A673 (cell line): ENCODE data around the gene DHX38. TPM values are rescaled to one million over a fixed set of nuclear protein-coding genes. Genes with fewer than 3 reads are reported as not detected.

Experiments used
- BruUV-seq: library from RNA; stranded (reverse); fragments of 400-500 nt; replicated peaks from 2 replicates; lab custom pipeline; 2021; lab: Mats Ljungman, UMichigan
- CTCF ChIA-PET: fragments of 300-600 bp; sonication (Branson Sonifier 250); formaldehyde crosslinking; loops from one replicate; lab custom pipeline; 2022; ENCODE audit warnings: antibody characterized with exemption; lab: Charles Lee
- POLR2A ChIA-PET: fragments of 300-600 bp; sonication (Branson Sonifier 250); formaldehyde crosslinking; loops from one replicate; lab custom pipeline; 2022; ENCODE audit warnings: antibody characterized with exemption; ENCODE audit not compliant: low non-redundant PET; lab: Charles Lee
- DNase-seq: peaks from one replicate; pipeline ENCODE4 v3.0.0-alpha.2; 2015; ENCODE audit warnings: low spot score
- H3K27ac ChIP-seq: fragments of 200-600 bp; sonication (generic); 2 replicates; pipeline ENCODE4 v1.5.1; 2016; ENCODE audit warnings: mixed run types, low read depth, mild to moderate bottlenecking, mixed read lengths, antibody characterized with exemption, low read length; ENCODE audit not compliant: poor library complexity, severe bottlenecking
- H3K27me3 ChIP-seq: fragments of 200-600 bp; sonication (generic); replicated peaks from 2 replicates; pipeline ENCODE4 v1.6.1; 2017; ENCODE audit warnings: mixed run types, low read depth, mild to moderate bottlenecking, mixed read lengths, antibody characterized with exemption, low read length; ENCODE audit not compliant: insufficient read depth, poor library complexity
- H3K36me3 ChIP-seq: fragments of 200-600 bp; sonication (generic); 2 replicates; pipeline ENCODE4 v1.6.1; 2016; ENCODE audit warnings: mixed run types, mild to moderate bottlenecking, mixed read lengths, antibody characterized with exemption, low read length; ENCODE audit not compliant: insufficient read depth, poor library complexity, severe bottlenecking
- H3K4me1 ChIP-seq: fragments of 200-600 bp; sonication (generic); 2 replicates; pipeline ENCODE4 v1.6.1; 2017; ENCODE audit warnings: mixed run types, mild to moderate bottlenecking, mixed read lengths, antibody characterized with exemption, low read length; ENCODE audit not compliant: insufficient read depth, poor library complexity, severe bottlenecking
- H3K4me3 ChIP-seq: fragments of 200-600 bp; sonication (generic); 2 replicates; pipeline ENCODE4 v1.5.1; 2016; ENCODE audit warnings: low read depth, mixed run types, mild to moderate bottlenecking, mixed read lengths, low read length; ENCODE audit not compliant: poor library complexity, severe bottlenecking
- H3K9me3 ChIP-seq: fragments of 200-600 bp; sonication (generic); 2 replicates; pipeline ENCODE4 v1.6.1; 2016; ENCODE audit warnings: mixed run types, low read depth, mild to moderate bottlenecking, mixed read lengths, antibody characterized with exemption, low read length; ENCODE audit not compliant: poor library complexity, severe bottlenecking
- EZH2 ChIP-seq: fragments of 200-600 bp; sonication (generic); IDR thresholded peaks from 2 replicates; pipeline ENCODE4 v1.6.1; 2017; ENCODE audit warnings: borderline replicate concordance, low read depth, mild to moderate bottlenecking, mixed read lengths, antibody characterized with exemption, low read length; ENCODE audit not compliant: poor library complexity, severe bottlenecking
- intact Hi-C: fragments of 100-400 bp; cut with micrococcal nuclease; formaldehyde crosslinking; loops from one replicate; pipeline ENCODE4 v1.10.0; 2022; ENCODE audit not compliant: unreplicated experiment
- total RNA-seq: library from RNA; stranded (reverse); gene quantifications from 2 replicates; pipeline ENCODE4 v1.2.3, GENCODE V29; 2021
- TF ChIP-seq, protein P1 (sequence below): fragments of 300-800, 200-600 bp; sonication (generic); conservative IDR thresholded peaks from 2 replicates; pipeline ENCODE4 v1.5.1; 2017; ENCODE audit warnings: low read depth, mild to moderate bottlenecking, antibody characterized with exemption, low read length, moderate library complexity, mixed read lengths

Gene DHX38
- total RNA-seq, 1 experiment from 2014 or later = 91.0 TPM

DNA sequence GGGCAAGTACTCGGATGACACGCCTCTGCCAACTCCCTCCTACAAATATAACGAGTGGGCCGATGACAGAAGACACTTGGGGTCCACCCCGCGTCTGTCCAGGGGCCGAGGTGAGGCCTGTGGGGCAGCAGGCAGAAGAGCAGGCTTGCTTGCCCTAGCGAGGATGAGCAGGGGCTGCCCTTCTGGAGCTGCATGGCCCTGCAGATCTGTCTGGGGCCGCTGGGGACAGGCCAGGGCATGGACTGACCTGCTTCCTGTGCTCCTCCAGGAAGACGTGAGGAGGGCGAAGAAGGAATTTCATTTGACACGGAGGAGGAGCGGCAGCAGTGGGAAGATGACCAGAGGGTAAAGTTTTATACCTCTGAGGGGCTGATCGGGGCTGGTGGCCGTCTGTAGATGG, 5.3 kb downstream of the DHX38 start:
- Histone ChIP-seq H3K4me1 (peaks cover 8% of the 10 kb centered on the region), H3K4me3 (no peak overlapping the region), H3K27ac (no peak overlapping the region), H3K9me3 (no peaks in the 10 kb centered on the region), H3K27me3 (no peaks in the 10 kb centered on the region), H3K36me3 (peaks cover 73% of the 10 kb centered on the region)
- intact Hi-C loops = no loop called here
- no TSS peak for BruUV-seq
- POLR2A ChIA-PET = no interaction called here
- no peak for DNase-seq
- CTCF ChIA-PET = no interaction called here
- TF ChIP-seq, protein P1, sequence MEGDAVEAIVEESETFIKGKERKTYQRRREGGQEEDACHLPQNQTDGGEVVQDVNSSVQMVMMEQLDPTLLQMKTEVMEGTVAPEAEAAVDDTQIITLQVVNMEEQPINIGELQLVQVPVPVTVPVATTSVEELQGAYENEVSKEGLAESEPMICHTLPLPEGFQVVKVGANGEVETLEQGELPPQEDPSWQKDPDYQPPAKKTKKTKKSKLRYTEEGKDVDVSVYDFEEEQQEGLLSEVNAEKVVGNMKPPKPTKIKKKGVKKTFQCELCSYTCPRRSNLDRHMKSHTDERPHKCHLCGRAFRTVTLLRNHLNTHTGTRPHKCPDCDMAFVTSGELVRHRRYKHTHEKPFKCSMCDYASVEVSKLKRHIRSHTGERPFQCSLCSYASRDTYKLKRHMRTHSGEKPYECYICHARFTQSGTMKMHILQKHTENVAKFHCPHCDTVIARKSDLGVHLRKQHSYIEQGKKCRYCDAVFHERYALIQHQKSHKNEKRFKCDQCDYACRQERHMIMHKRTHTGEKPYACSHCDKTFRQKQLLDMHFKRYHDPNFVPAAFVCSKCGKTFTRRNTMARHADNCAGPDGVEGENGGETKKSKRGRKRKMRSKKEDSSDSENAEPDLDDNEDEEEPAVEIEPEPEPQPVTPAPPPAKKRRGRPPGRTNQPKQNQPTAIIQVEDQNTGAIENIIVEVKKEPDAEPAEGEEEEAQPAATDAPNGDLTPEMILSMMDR = no peak
- TF ChIP-seq EZH2 = no peak

DNA sequence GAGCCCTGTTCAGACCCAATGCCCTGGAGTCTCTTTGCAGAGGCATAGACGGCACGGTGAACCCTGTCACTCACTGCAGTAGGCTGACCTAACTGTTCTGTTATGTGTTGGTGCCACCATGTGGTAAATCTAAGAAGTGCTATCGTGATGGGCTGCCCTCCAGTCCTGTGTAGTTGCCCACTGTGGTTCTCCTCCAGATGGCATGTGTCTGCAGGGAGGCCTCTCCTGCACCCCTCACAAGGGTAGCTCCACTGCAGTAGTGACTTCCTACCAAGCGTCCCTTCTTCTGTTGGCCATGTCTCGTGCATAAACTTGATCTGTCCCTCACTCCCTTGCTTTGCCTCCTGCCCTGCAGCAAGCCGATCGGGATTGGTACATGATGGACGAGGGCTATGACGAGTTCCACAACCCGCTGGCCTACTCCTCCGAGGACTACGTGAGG, 5.8 kb downstream of the DHX38 start:
- Histone ChIP-seq H3K27me3 (no peaks in the 10 kb centered on the region), H3K27ac (no peak overlapping the region), H3K9me3 (no peaks in the 10 kb centered on the region), H3K4me3 (no peak overlapping the region), H3K36me3 (peaks cover 78% of the 10 kb centered on the region), H3K4me1 (peaks cover 8% of the 10 kb centered on the region)
- ChIA-PET CTCF (interaction anchor here (0.6 to 0.8 kb wide), 2 partner anchors 22 to 33 kb away, joined by 3 read pairs; no protein-coding TSS in a partner anchor), POLR2A (no interaction called here)
- no TSS peak for BruUV-seq
- DNase-seq = peak; percentile 65
- intact Hi-C loops = no loop called here
- no peak for TF ChIP-seq EZH2
- TF ChIP-seq, protein P1 = peak; percentile 64

DNA sequence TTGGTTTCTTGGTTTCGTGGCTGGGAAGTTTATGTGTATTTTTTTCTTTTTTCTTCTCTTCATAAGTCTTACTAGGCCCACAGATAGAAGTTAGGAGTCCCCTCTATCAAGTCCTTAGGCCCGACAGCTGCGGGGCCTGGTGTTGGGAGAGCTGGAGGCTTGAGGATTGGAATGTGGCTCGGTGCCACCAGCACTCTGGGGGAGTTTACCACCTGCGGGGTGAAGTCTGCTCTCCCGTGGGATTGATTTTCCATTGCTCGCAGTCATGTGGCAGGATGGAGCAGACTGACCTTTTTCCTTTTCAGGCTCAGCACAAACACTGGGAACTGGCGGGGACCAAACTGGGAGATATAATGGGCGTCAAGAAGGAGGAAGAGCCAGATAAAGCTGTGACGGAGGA, 7.5 kb downstream of the DHX38 start:
- no peak for DNase-seq
- POLR2A ChIA-PET = no interaction called here
- H3K4me3 ChIP-seq = no peak overlapping the region
- H3K36me3 ChIP-seq = peaks cover 91% of the 10 kb centered on the region
- BruUV-seq = no TSS peak
- no peaks in the 10 kb centered on the region for H3K27me3 ChIP-seq
- no peaks in the 10 kb centered on the region for H3K4me1 ChIP-seq
- CTCF ChIA-PET = no interaction called here
- intact Hi-C loops = no loop called here
- no peak overlapping the region for H3K27ac ChIP-seq
- no peak for TF ChIP-seq EZH2
- TF ChIP-seq, protein P1 = no peak
- H3K9me3 ChIP-seq = no peaks in the 10 kb centered on the region
